ENCODE data around the gene DOK7.

- TF ChIP-seq RFX5 (IDR thresholded peaks at IDR 0.05; ENCODE audit: low read depth, low read length) (no peak), CTCF (conservative IDR thresholded peaks at IDR 0.05; ENCODE audit: low read depth, low read length) (no peak), POLR2A (IDR thresholded peaks at IDR 0.05; ENCODE audit: low read depth, low read length) (no peak), BHLHE40 (IDR thresholded peaks at IDR 0.05; ENCODE audit: low read depth, low read length) (no peak), CEBPB (IDR thresholded peaks at IDR 0.05; ENCODE audit: low read depth, low read length) (no peak), MXI1 (IDR thresholded peaks at IDR 0.05; ENCODE audit: borderline replicate concordance, low read depth, low read length) (no peak), RAD21 (IDR thresholded peaks at IDR 0.05; ENCODE audit: low read length) (no peak), FOS (IDR thresholded peaks at IDR 0.05; ENCODE audit: low read depth, low read length) (no peak), CHD1 (IDR thresholded peaks at IDR 0.05; ENCODE audit: low read depth, low read length) (no peak)
These were observed 38.5 kb upstream of the DOK7 start for GRCh38 chr4:3424522-3425095.
